Body of pancreas (tissue), 4 donors: ENCODE results near the gene POLR3E. TPM values are rescaled to one million over a fixed set of nuclear protein-coding genes. Genes with fewer than 3 reads are reported as not detected.
A peak's percentile ranks its signal among the peaks of the same experiment; 100 is the strongest.

Experiments
- ATAC-seq: fragments of 150-250 bp; one replicate; pipeline ENCODE4 v1.9.1; 2016
- DNase-seq, 4 donors: peaks; one replicate each; pipeline ENCODE4 v3.0.0-alpha.2; 2019
- H3K27ac ChIP-seq, 4 donors: fragments of 200-600 bp; sonication (generic); 1 replicate in 3 of 4; 2 replicates in 1 of 4; pipeline versions ENCODE4 v1.5.1 to v1.6.1; 2016 to 2019; ENCODE audit warnings: mild to moderate bottlenecking in 1 of 4, mixed read lengths in 1 of 4, moderate library complexity in 1 of 4
- H3K27me3 ChIP-seq, 2 donors: fragments of 200-600 bp; sonication (generic); one replicate each; pipeline ENCODE4 v1.6.0; 2016; ENCODE audit warnings: mild to moderate bottlenecking in 1 of 2
- H3K36me3 ChIP-seq, 2 donors: fragments of 200-600 bp; sonication (generic); replicated peaks in 1 of 2; 2 replicates each; pipeline ENCODE4 v1.5.1; 2016; ENCODE audit warnings: low read depth in 2 of 2; ENCODE audit not compliant: insufficient read depth in 1 of 2
- H3K4me1 ChIP-seq: fragments of 200-600 bp; sonication (generic); one replicate; pipeline ENCODE4 v1.6.0; 2016
- H3K4me3 ChIP-seq, 2 donors: fragments of 200-600 bp; sonication (generic); 1 replicate in 1 of 2; 2 replicates in 1 of 2; pipeline ENCODE4 v1.5.1; 2016 to 2019
- H3K9me3 ChIP-seq, 3 donors: fragments of 200-600 bp; sonication (generic); 1 replicate in 2 of 3; 2 replicates in 1 of 3; pipeline ENCODE4 v1.5.1; 2016
- CTCF ChIP-seq, 7 experiments: fragments of 450-650 bp in 4 of 7; fragments of 200-600 bp in 3 of 7; sonication (generic) in 3 of 7; IDR thresholded peaks; one replicate each; pipeline ENCODE4 v1.5.1; 2016 to 2019; ENCODE audit warnings: antibody characterized with exemption in 7 of 7
- POLR2A ChIP-seq, 3 donors: fragments of 450-650 bp; IDR thresholded peaks; one replicate each; pipeline ENCODE4 v1.6.1; 2016; ENCODE audit warnings: antibody characterized with exemption in 3 of 3, mild to moderate bottlenecking in 2 of 3
- WGBS, 2 donors: methylation state at CpG; one replicate each; pipeline ENCODE4 v1.1.5; 2017; 5-methylcytosine and 5-hydroxymethylcytosine counted together
- intact Hi-C: fragments of 100-400 bp; cut with DNase I; formaldehyde crosslinking; loops from one replicate; pipeline ENCODE4 v1.15.1; 2023
- total RNA-seq, 2 donors: library from RNA; depleted of rRNA; stranded (reverse); fragments of >200 nt; gene quantifications; one replicate each; pipeline ENCODE4 v1.1.0, GENCODE V29; 2016

The POLR3E gene
- total RNA-seq, 2 donors from 2014 or later, result 52.1 to 94.9 TPM

GRCh38 chr16:22321340-22322001 is 24.3 kb downstream of the POLR3E start:
- peaks cover 5 to 39% of the 10 kb centered on the region in 2 donors for H3K36me3 ChIP-seq
- intact Hi-C loops, result no loop called here
- ATAC-seq (peak; percentile 65), DNase-seq (peak; percentile 71 to 81 (median 80))
- no peak overlapping the region for H3K4me3 ChIP-seq
- no peaks in the 10 kb centered on the region for H3K27me3 ChIP-seq
- H3K27ac ChIP-seq, result no peak overlapping the region
- TF ChIP-seq CTCF (IDR thresholded peaks at IDR 0.05) (peak; percentile 78 to 92 (median 88)), POLR2A (IDR thresholded peaks at IDR 0.05) (no peak)
- 39 to 40% methylated on average over 12 to 13 of the region's 16 CpGs for WGBS, 2 donors
- no peaks in the 10 kb centered on the region for H3K9me3 ChIP-seq
- H3K4me1 ChIP-seq, result peaks cover 7% of the 10 kb centered on the region

- 83 to 87% methylated on average over 4 to 11 of the region's 11 CpGs for WGBS, 2 donors
- H3K9me3 ChIP-seq, result no peaks in the 10 kb centered on the region
- intact Hi-C loops, result no loop called here
- ATAC-seq (no peak), DNase-seq (no peak)
- peaks cover 5 to 37% of the 10 kb centered on the region in 2 donors for H3K36me3 ChIP-seq
- H3K27ac ChIP-seq, result no peak overlapping the region
- no peak for TF ChIP-seq CTCF (IDR thresholded peaks at IDR 0.05)
- TF ChIP-seq POLR2A (IDR thresholded peaks at IDR 0.05), result no peak
- H3K27me3 ChIP-seq, result no peaks in the 10 kb centered on the region
- peaks cover 7% of the 10 kb centered on the region for H3K4me1 ChIP-seq
- H3K4me3 ChIP-seq, result no peak overlapping the region
These were observed 24.8 kb downstream of the POLR3E start for GRCh38 chr16:22322021-22322471.

GRCh38 chr16:22322741-22323140 is 25.5 kb downstream of the POLR3E start:
- Histone ChIP-seq H3K4me3 (no peak overlapping the region), H3K36me3 (peaks cover 2 to 34% of the 10 kb centered on the region in 2 donors), H3K4me1 (peaks cover 7% of the 10 kb centered on the region), H3K9me3 (no peaks in the 10 kb centered on the region), H3K27ac (no peak overlapping the region), H3K27me3 (no peaks in the 10 kb centered on the region)
- ATAC-seq (no peak), DNase-seq (no peak)
- intact Hi-C loops, result no loop called here
- 94 to 95% methylated on average over 13 to 17 of the region's 17 CpGs for WGBS, 2 donors
- TF ChIP-seq POLR2A (IDR thresholded peaks at IDR 0.05) (no peak), CTCF (IDR thresholded peaks at IDR 0.05) (no peak)

GRCh38 chr16:22323173-22323958 is 26.2 kb downstream of the POLR3E start:
- no peak for TF ChIP-seq CTCF (IDR thresholded peaks at IDR 0.05)
- no peak for TF ChIP-seq POLR2A (IDR thresholded peaks at IDR 0.05)
- H3K27me3 ChIP-seq, result no peaks in the 10 kb centered on the region
- H3K4me1 ChIP-seq, result peaks cover 7% of the 10 kb centered on the region
- H3K27ac ChIP-seq, result no peak overlapping the region
- H3K4me3 ChIP-seq, result no peak overlapping the region
- ATAC-seq, result no peak
- peaks cover 0 to 36% of the 10 kb centered on the region in 2 donors for H3K36me3 ChIP-seq
- H3K9me3 ChIP-seq, result no peaks in the 10 kb centered on the region
- 91 to 97% methylated on average over 7 to 11 of the region's 12 CpGs for WGBS, 2 donors
- intact Hi-C loops, result no loop called here
- no peak for DNase-seq
